Endothelial cell of umbilical vein (primary cell): ENCODE results near the gene ARHGEF7. TPM values are rescaled to one million over a fixed set of nuclear protein-coding genes. Genes with fewer than 3 reads are reported as not detected.

Source experiments
- BruUV-seq: library from RNA; stranded (reverse); fragments of 400-500 nt; replicated peaks from 2 replicates; lab custom pipeline; 2021; lab: Mats Ljungman, UMichigan
- CTCF ChIA-PET: fragments of 300-600, 350-600 bp; sonication (Branson Sonifier 250); formaldehyde crosslinking; loops from one replicate; lab custom pipeline; 2021; ENCODE audit warnings: antibody characterized with exemption, inconsistent platforms; lab: Charles Lee
- POLR2A ChIA-PET: fragments of 300-600, 350-600 bp; sonication (Branson Sonifier 250); formaldehyde crosslinking; loops from one replicate; lab custom pipeline; 2021; ENCODE audit warnings: antibody characterized with exemption, inconsistent platforms; lab: Charles Lee
- DNase-seq: peaks from one replicate; pipeline ENCODE4 v3.0.0-alpha.2; 2011; ENCODE audit warnings: low read depth, low spot score
- FAIRE-seq: peaks from 2 replicates; lab custom pipeline; 2011; peaks lifted over from hg19 to GRCh38; lab: Jason Lieb, UNC
- H2AFZ ChIP-seq: 2 replicates; pipeline ENCODE4 v1.6.0; 2012; ENCODE audit warnings: low read depth, low read length, control low read depth, inconsistent platforms
- H3K27ac ChIP-seq: 2 replicates; pipeline ENCODE4 v1.5.1; 2011; ENCODE audit warnings: low read depth, mild to moderate bottlenecking, control low read depth, low read length, moderate library complexity; ENCODE audit not compliant: insufficient read depth
- H3K27me3 ChIP-seq, 2 experiments: 2 replicates each; pipeline versions ENCODE4 v1.6.0 to v1.6.1; 2011; ENCODE audit warnings: low read length in 2 of 2, mixed read lengths in 1 of 2; ENCODE audit not compliant: control insufficient read depth in 2 of 2, insufficient read depth in 2 of 2
- H3K36me3 ChIP-seq, 2 experiments: 2 replicates in 1 of 2; 3 replicates in 1 of 2; pipeline ENCODE4 v1.5.1; 2011; ENCODE audit warnings: low read length in 2 of 2, mild to moderate bottlenecking in 1 of 2, moderate library complexity in 1 of 2; ENCODE audit not compliant: control insufficient read depth in 2 of 2, insufficient read depth in 2 of 2; ENCODE audit errors: extremely low read depth in 1 of 2
- H3K4me1 ChIP-seq: 3 replicates; pipeline ENCODE4 v1.5.1; 2011; ENCODE audit warnings: mild to moderate bottlenecking, low read length; ENCODE audit not compliant: control insufficient read depth, insufficient read depth; ENCODE audit errors: extremely low read depth
- H3K4me2 ChIP-seq: 2 replicates; pipeline ENCODE4 v1.6.1; 2011; ENCODE audit warnings: low read length, control low read depth, mixed read lengths; ENCODE audit not compliant: insufficient read depth
- H3K4me3 ChIP-seq, 3 experiments: fragments of 200-600 bp in 1 of 3; sonication (generic), shearing (Covaris generic) in 1 of 3; replicated peaks in 1 of 3; 2 replicates each; pipeline ENCODE4 v1.5.1; 2011 to 2016; ENCODE audit warnings: control low read depth in 3 of 3, low read length in 3 of 3, mild to moderate bottlenecking in 2 of 3, inconsistent platforms in 1 of 3, low read depth in 1 of 3, moderate library complexity in 1 of 3; ENCODE audit not compliant: insufficient read depth in 1 of 3
- H3K79me2 ChIP-seq: 2 replicates; pipeline ENCODE4 v1.6.0; 2012; ENCODE audit warnings: low read length, inconsistent platforms; ENCODE audit not compliant: control insufficient read depth, insufficient read depth
- H3K9ac ChIP-seq: replicated peaks from 2 replicates; pipeline ENCODE3; 2011; ENCODE audit warnings: low read length, control low read depth; ENCODE audit not compliant: insufficient read depth; ENCODE audit errors: extremely low read depth
- H3K9me1 ChIP-seq: replicated peaks from 3 replicates; pipeline ENCODE4 v1.6.0; 2011; ENCODE audit warnings: mild to moderate bottlenecking, low read length; ENCODE audit not compliant: control insufficient read depth, insufficient read depth; ENCODE audit errors: extremely low read depth
- H3K9me3 ChIP-seq: replicated peaks from 2 replicates; pipeline ENCODE4 v1.5.1; 2012; ENCODE audit warnings: low read length, inconsistent platforms; ENCODE audit not compliant: control insufficient read depth, insufficient read depth
- H4K20me1 ChIP-seq: replicated peaks from 2 replicates; pipeline ENCODE3; 2011; ENCODE audit warnings: mild to moderate bottlenecking, low read length; ENCODE audit not compliant: control insufficient read depth, insufficient read depth; ENCODE audit errors: extremely low read depth
- EZH2 ChIP-seq: IDR thresholded peaks from 2 replicates; pipeline ENCODE4 v1.6.1; 2012; ENCODE audit warnings: borderline replicate concordance, low read depth, mild to moderate bottlenecking, moderate library complexity, low read length, inconsistent platforms; ENCODE audit not compliant: severe bottlenecking
- FOS ChIP-seq: IDR thresholded peaks from 2 replicates; pipeline ENCODE4 v1.6.1; 2011; ENCODE audit warnings: mild to moderate bottlenecking, low read length, moderate library complexity, borderline replicate concordance; ENCODE audit not compliant: insufficient read depth
- GATA2 ChIP-seq: IDR thresholded peaks from 2 replicates; pipeline ENCODE4 v1.7.0; 2011; ENCODE audit warnings: low read depth, mild to moderate bottlenecking, moderate library complexity, mixed read lengths, low read length; ENCODE audit not compliant: insufficient read length, insufficient read depth
- JUN ChIP-seq: IDR thresholded peaks from 2 replicates; pipeline ENCODE4 v1.6.1; 2011; ENCODE audit warnings: borderline replicate concordance, low read depth; ENCODE audit not compliant: insufficient read length, insufficient read depth
- MYC ChIP-seq: IDR thresholded peaks from one replicate; pipeline ENCODE4 v1.6.1; 2011; ENCODE audit warnings: mild to moderate bottlenecking, low read depth, low read length
- POLR2A ChIP-seq: IDR thresholded peaks from 2 replicates; pipeline ENCODE4 v1.6.1; 2012; ENCODE audit warnings: low read depth, mild to moderate bottlenecking, control low read depth, low read length
- POLR2AphosphoS5 ChIP-seq: IDR thresholded peaks from 2 replicates; pipeline ENCODE4 v1.6.1; 2012; ENCODE audit warnings: low read depth, mild to moderate bottlenecking, control low read depth, low read length, moderate library complexity; ENCODE audit not compliant: insufficient read depth
- dilution Hi-C: fragments of 300-500 bp; cut with MboI; formaldehyde crosslinking; loops from one replicate; pipeline ENCODE4 v1.15.0; 2019; ENCODE audit warnings: low sequenced_read_pairs; ENCODE audit not compliant: extremely low pct_ligation_motif_present
- intact Hi-C: fragments of 100-400 bp; cut with micrococcal nuclease; formaldehyde crosslinking; loops from one replicate; pipeline ENCODE4 v1.10.0; 2022
- polyA plus RNA-seq, 4 experiments: library from polyadenylated mRNA; depleted of rRNA in 3 of 4; stranded (reverse) in 3 of 4; unstranded in 1 of 4; fragments of >200 nt; gene quantifications; 2 replicates each; pipeline versions ENCODE4 v1.2.1 to v1.2.3, GENCODE V29; 2011 to 2012; ENCODE audit warnings: missing spikeins in 1 of 4
- total RNA-seq: library from RNA; stranded (reverse); gene quantifications from 2 replicates; pipeline ENCODE4 v1.2.3, GENCODE V29; 2021
- TF ChIP-seq, protein P1 (sequence below): IDR thresholded peaks from 2 replicates; pipeline ENCODE4 v1.6.1; 2011; ENCODE audit not compliant: insufficient read depth, insufficient read length
- TF ChIP-seq, protein P2 (sequence below), 2 donors: IDR thresholded peaks; 1 replicate in 1 of 2; 2 replicates in 1 of 2; pipeline ENCODE4 v1.5.1; 2011; ENCODE audit warnings: low read length in 2 of 2, mild to moderate bottlenecking in 2 of 2, moderate library complexity in 2 of 2, control low read depth in 1 of 2, inconsistent platforms in 1 of 2, low read depth in 1 of 2; ENCODE audit not compliant: insufficient read depth in 1 of 2; ENCODE audit errors: extremely low read depth in 1 of 2

The ARHGEF7 gene
- total and polyA plus RNA-seq, 2 donors (not counting 3 experiments of a cell fraction or from before 2014, with no cell fraction given), result 94.9 to 155 TPM

DNA sequence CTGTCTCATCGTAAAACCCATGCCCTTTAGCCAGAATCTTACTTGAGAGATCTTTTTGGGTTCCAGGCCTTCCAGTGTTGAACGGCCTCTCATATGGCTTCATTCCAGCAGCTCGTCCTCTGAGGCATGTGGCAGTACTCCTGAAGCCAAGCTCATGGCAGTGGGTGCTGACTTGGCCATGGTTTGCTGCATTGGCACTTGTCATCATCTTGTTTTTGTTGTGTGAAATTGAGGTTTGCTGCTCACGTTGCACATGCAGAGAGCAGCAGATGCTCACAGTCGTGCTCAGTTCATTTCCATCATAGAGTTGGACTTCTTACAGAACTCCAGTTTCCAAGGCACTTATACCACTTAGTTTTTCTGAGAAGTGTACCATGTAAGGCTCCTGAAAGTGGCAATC lies 220.2 kb downstream of the ARHGEF7 start:
- dilution Hi-C loops (no loop called here), intact Hi-C loops (no loop called here)
- Histone ChIP-seq H3K36me3 (no peaks in the 10 kb centered on the region), H4K20me1 (no peaks in the 10 kb centered on the region), H3K9me1 (no peaks in the 10 kb centered on the region), H2AFZ (no peak overlapping the region), H3K4me2 (no peak overlapping the region), H3K9ac (no peak overlapping the region), H3K4me1 (no peaks in the 10 kb centered on the region), H3K79me2 (no peaks in the 10 kb centered on the region), H3K4me3 (no peak overlapping the region), H3K9me3 (no peaks in the 10 kb centered on the region), H3K27me3 (no peaks in the 10 kb centered on the region), H3K27ac (no peak overlapping the region)
- FAIRE-seq (no peak), DNase-seq (no peak)
- ChIA-PET POLR2A (no interaction called here), CTCF (no interaction called here)
- TF ChIP-seq POLR2A (no peak), FOS (no peak), JUN (no peak), GATA2 (no peak), MYC (no peak), EZH2 (no peak), POLR2AphosphoS5 (no peak)
- TF ChIP-seq, protein P1, sequence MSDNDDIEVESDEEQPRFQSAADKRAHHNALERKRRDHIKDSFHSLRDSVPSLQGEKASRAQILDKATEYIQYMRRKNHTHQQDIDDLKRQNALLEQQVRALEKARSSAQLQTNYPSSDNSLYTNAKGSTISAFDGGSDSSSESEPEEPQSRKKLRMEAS, result no peak
- TF ChIP-seq, protein P2, sequence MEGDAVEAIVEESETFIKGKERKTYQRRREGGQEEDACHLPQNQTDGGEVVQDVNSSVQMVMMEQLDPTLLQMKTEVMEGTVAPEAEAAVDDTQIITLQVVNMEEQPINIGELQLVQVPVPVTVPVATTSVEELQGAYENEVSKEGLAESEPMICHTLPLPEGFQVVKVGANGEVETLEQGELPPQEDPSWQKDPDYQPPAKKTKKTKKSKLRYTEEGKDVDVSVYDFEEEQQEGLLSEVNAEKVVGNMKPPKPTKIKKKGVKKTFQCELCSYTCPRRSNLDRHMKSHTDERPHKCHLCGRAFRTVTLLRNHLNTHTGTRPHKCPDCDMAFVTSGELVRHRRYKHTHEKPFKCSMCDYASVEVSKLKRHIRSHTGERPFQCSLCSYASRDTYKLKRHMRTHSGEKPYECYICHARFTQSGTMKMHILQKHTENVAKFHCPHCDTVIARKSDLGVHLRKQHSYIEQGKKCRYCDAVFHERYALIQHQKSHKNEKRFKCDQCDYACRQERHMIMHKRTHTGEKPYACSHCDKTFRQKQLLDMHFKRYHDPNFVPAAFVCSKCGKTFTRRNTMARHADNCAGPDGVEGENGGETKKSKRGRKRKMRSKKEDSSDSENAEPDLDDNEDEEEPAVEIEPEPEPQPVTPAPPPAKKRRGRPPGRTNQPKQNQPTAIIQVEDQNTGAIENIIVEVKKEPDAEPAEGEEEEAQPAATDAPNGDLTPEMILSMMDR (IDR thresholded peaks at IDR 0.05; ENCODE audit: extremely low read depth in 1 of 2, insufficient read depth in 1 of 2, low read depth in 1 of 2, low read length in 2 of 2), result no peak
- no TSS peak for BruUV-seq
